ENCODE data around the gene CLBA1. TPM values are rescaled to one million over a fixed set of nuclear protein-coding genes. Genes with fewer than 3 reads are reported as not detected.
"Not testable (repeated sequence)": the region's sequence is repeated elsewhere in the genome, so short reads cannot be mapped to it uniquely, and the experiment has no call there.

Gene CLBA1
- total and polyA plus RNA-seq, 2 experiments from 2014 or later, result 1.6 to 1.8 TPM

DNA sequence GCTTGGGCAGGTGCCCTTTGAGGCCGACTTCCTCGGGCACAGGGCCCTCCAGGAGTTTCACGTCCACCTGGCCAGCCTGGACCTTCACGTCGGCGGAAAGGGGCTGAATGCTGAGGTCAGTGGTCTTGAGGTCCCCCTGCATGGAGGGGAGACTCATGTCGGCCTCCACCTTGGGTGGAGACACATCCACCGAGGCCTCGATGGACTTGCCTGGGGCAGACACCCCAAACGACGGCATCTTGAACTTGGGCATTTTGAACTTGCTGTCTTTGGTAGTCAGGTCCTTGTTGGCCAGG lies 36.9 kb upstream of the CLBA1 start (continued):
- TF ChIP-seq, protein P1, sequence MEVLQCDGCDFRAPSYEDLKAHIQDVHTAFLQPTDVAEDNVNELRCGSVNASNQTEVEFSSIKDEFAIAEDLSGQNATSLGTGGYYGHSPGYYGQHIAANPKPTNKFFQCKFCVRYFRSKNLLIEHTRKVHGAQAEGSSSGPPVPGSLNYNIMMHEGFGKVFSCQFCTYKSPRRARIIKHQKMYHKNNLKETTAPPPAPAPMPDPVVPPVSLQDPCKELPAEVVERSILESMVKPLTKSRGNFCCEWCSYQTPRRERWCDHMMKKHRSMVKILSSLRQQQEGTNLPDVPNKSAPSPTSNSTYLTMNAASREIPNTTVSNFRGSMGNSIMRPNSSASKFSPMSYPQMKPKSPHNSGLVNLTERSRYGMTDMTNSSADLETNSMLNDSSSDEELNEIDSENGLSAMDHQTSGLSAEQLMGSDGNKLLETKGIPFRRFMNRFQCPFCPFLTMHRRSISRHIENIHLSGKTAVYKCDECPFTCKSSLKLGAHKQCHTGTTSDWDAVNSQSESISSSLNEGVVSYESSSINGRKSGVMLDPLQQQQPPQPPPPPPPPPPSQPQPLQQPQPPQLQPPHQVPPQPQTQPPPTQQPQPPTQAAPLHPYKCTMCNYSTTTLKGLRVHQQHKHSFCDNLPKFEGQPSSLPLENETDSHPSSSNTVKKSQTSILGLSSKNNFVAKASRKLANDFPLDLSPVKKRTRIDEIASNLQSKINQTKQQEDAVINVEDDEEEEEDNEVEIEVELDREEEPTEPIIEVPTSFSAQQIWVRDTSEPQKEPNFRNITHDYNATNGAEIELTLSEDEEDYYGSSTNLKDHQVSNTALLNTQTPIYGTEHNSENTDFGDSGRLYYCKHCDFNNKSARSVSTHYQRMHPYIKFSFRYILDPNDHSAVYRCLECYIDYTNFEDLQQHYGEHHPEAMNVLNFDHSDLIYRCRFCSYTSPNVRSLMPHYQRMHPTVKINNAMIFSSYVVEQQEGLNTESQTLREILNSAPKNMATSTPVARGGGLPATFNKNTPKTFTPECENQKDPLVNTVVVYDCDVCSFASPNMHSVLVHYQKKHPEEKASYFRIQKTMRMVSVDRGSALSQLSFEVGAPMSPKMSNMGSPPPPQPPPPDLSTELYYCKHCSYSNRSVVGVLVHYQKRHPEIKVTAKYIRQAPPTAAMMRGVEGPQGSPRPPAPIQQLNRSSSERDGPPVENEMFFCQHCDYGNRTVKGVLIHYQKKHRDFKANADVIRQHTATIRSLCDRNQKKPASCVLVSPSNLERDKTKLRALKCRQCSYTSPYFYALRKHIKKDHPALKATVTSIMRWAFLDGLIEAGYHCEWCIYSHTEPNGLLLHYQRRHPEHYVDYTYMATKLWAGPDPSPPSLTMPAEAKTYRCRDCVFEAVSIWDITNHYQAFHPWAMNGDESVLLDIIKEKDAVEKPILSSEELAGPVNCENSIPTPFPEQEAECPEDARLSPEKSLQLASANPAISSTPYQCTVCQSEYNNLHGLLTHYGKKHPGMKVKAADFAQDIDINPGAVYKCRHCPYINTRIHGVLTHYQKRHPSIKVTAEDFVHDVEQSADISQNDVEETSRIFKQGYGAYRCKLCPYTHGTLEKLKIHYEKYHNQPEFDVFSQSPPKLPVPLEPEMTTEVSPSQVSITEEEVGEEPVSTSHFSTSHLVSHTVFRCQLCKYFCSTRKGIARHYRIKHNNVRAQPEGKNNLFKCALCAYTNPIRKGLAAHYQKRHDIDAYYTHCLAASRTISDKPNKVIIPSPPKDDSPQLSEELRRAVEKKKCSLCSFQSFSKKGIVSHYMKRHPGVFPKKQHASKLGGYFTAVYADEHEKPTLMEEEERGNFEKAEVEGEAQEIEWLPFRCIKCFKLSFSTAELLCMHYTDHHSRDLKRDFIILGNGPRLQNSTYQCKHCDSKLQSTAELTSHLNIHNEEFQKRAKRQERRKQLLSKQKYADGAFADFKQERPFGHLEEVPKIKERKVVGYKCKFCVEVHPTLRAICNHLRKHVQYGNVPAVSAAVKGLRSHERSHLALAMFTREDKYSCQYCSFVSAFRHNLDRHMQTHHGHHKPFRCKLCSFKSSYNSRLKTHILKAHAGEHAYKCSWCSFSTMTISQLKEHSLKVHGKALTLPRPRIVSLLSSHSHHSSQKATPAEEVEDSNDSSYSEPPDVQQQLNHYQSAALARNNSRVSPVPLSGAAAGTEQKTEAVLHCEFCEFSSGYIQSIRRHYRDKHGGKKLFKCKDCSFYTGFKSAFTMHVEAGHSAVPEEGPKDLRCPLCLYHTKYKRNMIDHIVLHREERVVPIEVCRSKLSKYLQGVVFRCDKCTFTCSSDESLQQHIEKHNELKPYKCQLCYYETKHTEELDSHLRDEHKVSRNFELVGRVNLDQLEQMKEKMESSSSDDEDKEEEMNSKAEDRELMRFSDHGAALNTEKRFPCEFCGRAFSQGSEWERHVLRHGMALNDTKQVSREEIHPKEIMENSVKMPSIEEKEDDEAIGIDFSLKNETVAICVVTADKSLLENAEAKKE (CRISPR knock-in tag; IDR thresholded peaks at IDR 0.05), result no peak
- TF ChIP-seq POLR2AphosphoS5 (IDR thresholded peaks at IDR 0.05; ENCODE audit: low read depth), result no peak
- no peak for TF ChIP-seq STAT1 (IDR thresholded peaks at IDR 0.05; ENCODE audit: unreplicated experiment)
- no peak for TF ChIP-seq CREB1 (CRISPR knock-in tag; IDR thresholded peaks at IDR 0.05; ENCODE audit: low read depth)
- no peak for TF ChIP-seq EZH2 (IDR thresholded peaks at IDR 0.05; ENCODE audit: low read depth, unreplicated experiment)
- TF ChIP-seq, protein P2, sequence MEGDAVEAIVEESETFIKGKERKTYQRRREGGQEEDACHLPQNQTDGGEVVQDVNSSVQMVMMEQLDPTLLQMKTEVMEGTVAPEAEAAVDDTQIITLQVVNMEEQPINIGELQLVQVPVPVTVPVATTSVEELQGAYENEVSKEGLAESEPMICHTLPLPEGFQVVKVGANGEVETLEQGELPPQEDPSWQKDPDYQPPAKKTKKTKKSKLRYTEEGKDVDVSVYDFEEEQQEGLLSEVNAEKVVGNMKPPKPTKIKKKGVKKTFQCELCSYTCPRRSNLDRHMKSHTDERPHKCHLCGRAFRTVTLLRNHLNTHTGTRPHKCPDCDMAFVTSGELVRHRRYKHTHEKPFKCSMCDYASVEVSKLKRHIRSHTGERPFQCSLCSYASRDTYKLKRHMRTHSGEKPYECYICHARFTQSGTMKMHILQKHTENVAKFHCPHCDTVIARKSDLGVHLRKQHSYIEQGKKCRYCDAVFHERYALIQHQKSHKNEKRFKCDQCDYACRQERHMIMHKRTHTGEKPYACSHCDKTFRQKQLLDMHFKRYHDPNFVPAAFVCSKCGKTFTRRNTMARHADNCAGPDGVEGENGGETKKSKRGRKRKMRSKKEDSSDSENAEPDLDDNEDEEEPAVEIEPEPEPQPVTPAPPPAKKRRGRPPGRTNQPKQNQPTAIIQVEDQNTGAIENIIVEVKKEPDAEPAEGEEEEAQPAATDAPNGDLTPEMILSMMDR (conservative IDR thresholded peaks at IDR 0.05; ENCODE audit: low read depth in 2 of 2), result no peak
- no peak for TF ChIP-seq NANOG (IDR thresholded peaks at IDR 0.05; ENCODE audit: borderline replicate concordance)
- no peak for TF ChIP-seq JUNB (IDR thresholded peaks at IDR 0.05; ENCODE audit: unreplicated experiment)
- TF ChIP-seq EZH2phosphoT487 (IDR thresholded peaks at IDR 0.05; ENCODE audit: unreplicated experiment), result no peak
- TF ChIP-seq, protein P3, sequence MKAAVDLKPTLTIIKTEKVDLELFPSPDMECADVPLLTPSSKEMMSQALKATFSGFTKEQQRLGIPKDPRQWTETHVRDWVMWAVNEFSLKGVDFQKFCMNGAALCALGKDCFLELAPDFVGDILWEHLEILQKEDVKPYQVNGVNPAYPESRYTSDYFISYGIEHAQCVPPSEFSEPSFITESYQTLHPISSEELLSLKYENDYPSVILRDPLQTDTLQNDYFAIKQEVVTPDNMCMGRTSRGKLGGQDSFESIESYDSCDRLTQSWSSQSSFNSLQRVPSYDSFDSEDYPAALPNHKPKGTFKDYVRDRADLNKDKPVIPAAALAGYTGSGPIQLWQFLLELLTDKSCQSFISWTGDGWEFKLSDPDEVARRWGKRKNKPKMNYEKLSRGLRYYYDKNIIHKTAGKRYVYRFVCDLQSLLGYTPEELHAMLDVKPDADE (IDR thresholded peaks at IDR 0.05), result no peak
- no peak for TF ChIP-seq ZNF331 (CRISPR knock-in tag; IDR thresholded peaks at IDR 0.05; ENCODE audit: low read depth)

DNA sequence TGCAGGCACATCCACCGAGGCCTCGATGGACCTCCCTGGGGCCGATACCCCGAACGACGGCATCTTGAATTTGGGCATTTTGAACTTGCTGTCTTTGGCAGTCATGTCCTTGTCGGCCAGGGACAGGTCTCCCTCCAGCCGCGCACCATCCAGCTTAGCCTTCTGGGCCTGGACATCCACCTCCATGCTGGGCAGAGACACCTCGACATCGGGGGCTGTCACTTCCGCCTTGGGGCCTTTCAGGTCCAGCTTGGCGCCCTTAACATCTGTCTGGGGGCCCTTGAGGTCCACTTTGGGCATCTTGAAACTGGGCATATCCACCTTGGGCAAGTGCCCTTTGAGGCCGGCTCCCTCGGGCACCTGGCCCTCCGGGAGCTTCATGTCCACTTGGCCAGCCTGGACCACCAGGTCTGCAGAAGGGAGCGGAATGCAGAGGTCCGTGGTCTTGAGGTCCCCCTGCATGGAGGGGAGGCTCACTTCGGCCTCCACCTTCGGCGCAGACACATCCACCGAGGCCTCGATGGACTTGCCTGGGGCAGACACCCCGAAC lies 36.1 kb upstream of the CLBA1 start:
- H3K36me3 Mint-ChIP-seq (ENCODE audit: low read depth); H3K4me2 ChIP-seq; H3K27ac Mint-ChIP-seq; H3K27ac ChIP-seq (ENCODE audit: low read depth); H3K4me1 Mint-ChIP-seq; H2AFZ ChIP-seq; H4K20me1 ChIP-seq (replicated peaks; ENCODE audit: insufficient read depth); H3F3A ChIP-seq (replicated peaks; ENCODE audit: low read depth); H3K27me3 ChIP-seq (ENCODE audit: insufficient read depth); H3K4me3 ChIP-seq; DNase-seq (ENCODE audit: low spot score); H3K36me3 ChIP-seq (ENCODE audit: insufficient read depth); H3K27me3 Mint-ChIP-seq (ENCODE audit: insufficient read depth, low read depth, poor library complexity); ATAC-seq; H3K4me3 Mint-ChIP-seq; H3K4me1 ChIP-seq (ENCODE audit: insufficient read depth); H3K9me2 ChIP-seq (ENCODE audit: insufficient read depth); H3K79me2 ChIP-seq (replicated peaks; ENCODE audit: insufficient read depth): not testable (repeated sequence)
- H3K9me3 Mint-ChIP-seq, result peaks cover 27% of the 10 kb centered on the region

Data from GM23338 (cell line).